Activated CD8-positive, alpha-beta T cell treated with anti-CD3 and anti-CD28 coated beads for 36 hours (primary cell): ENCODE results near the gene ANKRD44. TPM values are rescaled to one million over a fixed set of nuclear protein-coding genes. Genes with fewer than 3 reads are reported as not detected.

Experiments
- ATAC-seq: fragments of 200-7000 bp; cut with Tn5 transposase; one replicate; pipeline ENCODE4 v1.10.0; 2021; ENCODE audit warnings: mild to moderate bottlenecking, moderate library complexity
- CTCF ChIA-PET: fragments of 350-600 bp; sonication (Branson Sonifier 250); formaldehyde crosslinking; loops from one replicate; lab custom pipeline; 2021; ENCODE audit warnings: antibody characterized with exemption; lab: Charles Lee
- POLR2A ChIA-PET: fragments of 350-600 bp; sonication (Branson Sonifier 250); formaldehyde crosslinking; loops from one replicate; lab custom pipeline; 2021; ENCODE audit warnings: antibody characterized with exemption; lab: Charles Lee
- DNase-seq: peaks from one replicate; pipeline ENCODE4 v3.0.0-alpha.2; 2020
- H3K27ac Mint-ChIP-seq: one replicate; pipeline ENCODE4 v1.8.0; 2021; ENCODE audit warnings: mild to moderate bottlenecking, mixed read lengths
- H3K27me3 Mint-ChIP-seq: one replicate; pipeline ENCODE4 v1.8.0; 2021; ENCODE audit warnings: mixed read lengths
- H3K36me3 Mint-ChIP-seq: one replicate; pipeline ENCODE4 v1.8.0; 2021; ENCODE audit warnings: low read depth, mixed read lengths
- H3K4me1 Mint-ChIP-seq: one replicate; pipeline ENCODE4 v1.8.0; 2021; ENCODE audit warnings: low read depth, mixed read lengths
- H3K4me3 Mint-ChIP-seq: one replicate; pipeline ENCODE4 v1.8.0; 2021; ENCODE audit warnings: mild to moderate bottlenecking, moderate library complexity, mixed read lengths
- H3K9me3 Mint-ChIP-seq: one replicate; pipeline ENCODE4 v1.8.0; 2021; ENCODE audit warnings: mixed read lengths
- CTCF ChIP-seq: fragments of 200-600 bp; IDR thresholded peaks from one replicate; pipeline ENCODE4 v1.8.0; 2022; ENCODE audit warnings: antibody characterized with exemption, mild to moderate bottlenecking
- intact Hi-C: fragments of 100-400 bp; cut with micrococcal nuclease; formaldehyde crosslinking; loops from one replicate; pipeline ENCODE4 v1.10.0; 2022
- total RNA-seq, 2 experiments: library from RNA; stranded (reverse); gene quantifications; one replicate each; pipeline ENCODE4 v1.2.3, GENCODE V29; 2021

ANKRD44 gene
- total RNA-seq, 2 experiments from 2014 or later, result 131 to 132 TPM

DNA sequence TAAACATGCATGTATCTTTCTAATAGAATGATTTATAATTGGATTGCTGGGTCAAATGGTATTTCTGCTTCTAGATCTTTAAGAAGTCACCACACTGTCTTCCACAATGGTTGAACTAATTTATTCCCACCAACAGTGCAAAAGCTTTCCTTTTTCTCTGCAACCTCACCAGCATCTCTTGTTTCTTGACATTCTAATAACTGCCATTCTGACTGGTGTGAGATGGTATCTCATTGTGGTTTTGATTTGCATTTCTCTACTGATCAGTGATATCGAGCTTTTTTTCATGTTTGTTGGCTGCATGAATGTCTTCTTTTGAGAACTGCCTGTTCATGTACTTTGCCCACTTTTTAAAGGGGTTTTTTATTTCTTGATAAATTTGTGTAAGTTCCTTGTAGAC, 182.5 kb downstream of the ANKRD44 start:
- CTCF ChIA-PET, result interaction anchor here (1.4 to 3.4 kb wide), 6 partner anchors 14 to 71 kb away, joined by 3 to 31 read pairs (median 6); no protein-coding TSS in a partner anchor
- TF ChIP-seq CTCF, result no peak
- Mint-ChIP-seq H3K4me3 (no peak overlapping the region), H3K27me3 (no peaks in the 10 kb centered on the region), H3K27ac (peak overlapping the region; percentile 75), H3K9me3 (peaks cover 13% of the 10 kb centered on the region), H3K4me1 (peaks cover 64% of the 10 kb centered on the region), H3K36me3 (peaks cover 62% of the 10 kb centered on the region)
- POLR2A ChIA-PET, result interaction anchor here (0.9 to 2.4 kb wide), 5 partner anchors 9 to 177 kb away, joined by 3 to 7 read pairs (median 5); no protein-coding TSS in a partner anchor
- intact Hi-C loops, result no loop called here
- no peak for ATAC-seq
- DNase-seq, result no peak

- peaks cover 13% of the 10 kb centered on the region for H3K9me3 Mint-ChIP-seq
- H3K27me3 Mint-ChIP-seq, result no peaks in the 10 kb centered on the region
- no peak for DNase-seq
- intact Hi-C loops, result no loop called here
- H3K36me3 Mint-ChIP-seq, result peaks cover 64% of the 10 kb centered on the region
- H3K27ac Mint-ChIP-seq, result peak overlapping the region; percentile 34
- ChIA-PET POLR2A (interaction anchor here (0.6 to 2.4 kb wide), 9 partner anchors 11 to 311 kb away, joined by 3 to 7 read pairs (median 5); no protein-coding TSS in a partner anchor), CTCF (interaction anchor here (0.8 to 3.4 kb wide), 10 partner anchors 9 to 187 kb away, joined by 3 to 31 read pairs (median 4); no protein-coding TSS in a partner anchor)
- peaks cover 64% of the 10 kb centered on the region for H3K4me1 Mint-ChIP-seq
- no peak overlapping the region for H3K4me3 Mint-ChIP-seq
- no peak for TF ChIP-seq CTCF
- no peak for ATAC-seq
Measured at GRCh38 chr2:197126630-197127352, 183.8 kb downstream of the ANKRD44 start.

GRCh38 chr2:197124639-197125390, 185.8 kb downstream of the ANKRD44 start:
- CTCF ChIA-PET, result no interaction called here
- intact Hi-C loops, result no loop called here
- no peak overlapping the region for H3K4me3 Mint-ChIP-seq

GRCh38 chr2:197122821-197123220, 187.8 kb downstream of the ANKRD44 start:
- ChIA-PET CTCF (interaction anchor here (0.7 to 3.1 kb wide), 4 partner anchors 9 to 191 kb away, joined by 3 to 26 read pairs (median 6); no protein-coding TSS in a partner anchor), POLR2A (no interaction called here)
- DNase-seq (no peak), ATAC-seq (no peak)
- peaks cover 3% of the 10 kb centered on the region for H3K9me3 Mint-ChIP-seq
- no peak for TF ChIP-seq CTCF
- no peak overlapping the region for H3K4me3 Mint-ChIP-seq
- H3K4me1 Mint-ChIP-seq, result peaks cover 42% of the 10 kb centered on the region
- H3K27me3 Mint-ChIP-seq, result no peaks in the 10 kb centered on the region
- intact Hi-C loops, result no loop called here
- H3K36me3 Mint-ChIP-seq, result peaks cover 65% of the 10 kb centered on the region
- H3K27ac Mint-ChIP-seq, result peak overlapping the region; percentile 24

More at GRCh38 chr2:197124639-197125390, 185.8 kb downstream of the ANKRD44 start:
- H3K36me3 Mint-ChIP-seq, result peaks cover 68% of the 10 kb centered on the region
- DNase-seq, result no peak
- no peak for TF ChIP-seq CTCF
- peak overlapping the region; percentile 11 for H3K27ac Mint-ChIP-seq
- no peak for ATAC-seq
- POLR2A ChIA-PET, result interaction anchor here (1.2 kb wide), 1 partner anchor 11 kb away, joined by 3 read pairs; no protein-coding TSS in a partner anchor
- H3K9me3 Mint-ChIP-seq, result peaks cover 13% of the 10 kb centered on the region
- no peaks in the 10 kb centered on the region for H3K27me3 Mint-ChIP-seq
- H3K4me1 Mint-ChIP-seq, result peaks cover 57% of the 10 kb centered on the region
